Keratinocyte (primary cell): ENCODE results near the gene TMEM39B. TPM values are rescaled to one million over a fixed set of nuclear protein-coding genes. Genes with fewer than 3 reads are reported as not detected.

Experiments
- DNase-seq: peaks from one replicate; pipeline ENCODE4 v3.0.0-alpha.2; 2011; ENCODE audit warnings: low read depth, missing footprints, low spot score
- FAIRE-seq: peaks from 2 replicates; lab custom pipeline; 2011; peaks lifted over from hg19 to GRCh38; lab: Jason Lieb, UNC
- H2AFZ ChIP-seq: 2 replicates; pipeline ENCODE4 v1.6.0; 2012; ENCODE audit warnings: low read length, control low read depth, inconsistent platforms; ENCODE audit not compliant: control insufficient read depth
- H3K27ac ChIP-seq: 2 replicates; pipeline ENCODE4 v1.5.1; 2011; ENCODE audit warnings: low read length; ENCODE audit not compliant: control insufficient read depth, insufficient read depth
- H3K27me3 ChIP-seq: 3 replicates; pipeline ENCODE4 v1.6.0; 2011; ENCODE audit warnings: low read length; ENCODE audit not compliant: control insufficient read depth, insufficient read depth; ENCODE audit errors: extremely low read depth
- H3K36me3 ChIP-seq, 2 experiments: 2 replicates in 1 of 2; 3 replicates in 1 of 2; pipeline ENCODE4 v1.5.1; 2011; ENCODE audit warnings: low read length in 2 of 2, mild to moderate bottlenecking in 1 of 2; ENCODE audit not compliant: control insufficient read depth in 2 of 2, insufficient read depth in 2 of 2; ENCODE audit errors: extremely low read depth in 1 of 2
- H3K4me1 ChIP-seq: 3 replicates; pipeline ENCODE4 v1.5.1; 2011; ENCODE audit warnings: low read length; ENCODE audit not compliant: control insufficient read depth, insufficient read depth; ENCODE audit errors: extremely low read depth
- H3K4me2 ChIP-seq: 3 replicates; pipeline ENCODE4 v1.6.0; 2011; ENCODE audit warnings: low read depth, low read length; ENCODE audit not compliant: control insufficient read depth, insufficient read depth; ENCODE audit errors: extremely low read depth
- H3K4me3 ChIP-seq, 3 experiments: fragments of 200-600 bp in 1 of 3; sonication (generic) in 1 of 3; 2 replicates in 2 of 3; 3 replicates in 1 of 3; pipeline ENCODE4 v1.5.1; 2011 to 2016; ENCODE audit warnings: low read length in 3 of 3, mild to moderate bottlenecking in 3 of 3, control low read depth in 2 of 3, inconsistent platforms in 1 of 3, low read depth in 1 of 3, mixed read lengths in 1 of 3, mixed run types in 1 of 3, moderate library complexity in 1 of 3; ENCODE audit not compliant: control insufficient read depth in 2 of 3, insufficient read depth in 2 of 3; ENCODE audit errors: extremely low read depth in 1 of 3
- H3K79me2 ChIP-seq: 2 replicates; pipeline ENCODE4 v1.6.0; 2012; ENCODE audit warnings: low read length; ENCODE audit not compliant: control insufficient read depth, insufficient read depth
- H3K9ac ChIP-seq: 3 replicates; pipeline ENCODE4 v1.6.0; 2011; ENCODE audit warnings: low read length; ENCODE audit not compliant: control insufficient read depth, insufficient read depth; ENCODE audit errors: extremely low read depth
- H3K9me1 ChIP-seq: 3 replicates; pipeline ENCODE4 v1.6.0; 2011; ENCODE audit warnings: low read length; ENCODE audit not compliant: control insufficient read depth, insufficient read depth; ENCODE audit errors: extremely low read depth
- H3K9me3 ChIP-seq: 2 replicates; pipeline ENCODE4 v1.5.1; 2012; ENCODE audit warnings: low read depth, low read length; ENCODE audit not compliant: control insufficient read depth
- H4K20me1 ChIP-seq: 3 replicates; pipeline ENCODE4 v1.6.0; 2011; ENCODE audit warnings: low read length; ENCODE audit not compliant: control insufficient read depth, insufficient read depth; ENCODE audit errors: extremely low read depth
- CTCF ChIP-seq, 3 experiments: IDR thresholded peaks in 1 of 3; conservative IDR thresholded peaks in 1 of 3; optimal IDR thresholded peaks in 1 of 3; 2 replicates in 2 of 3; 3 replicates in 1 of 3; pipeline versions ENCODE3 to v1.5.1; 2011; ENCODE audit warnings: low read length in 3 of 3, mild to moderate bottlenecking in 3 of 3, moderate library complexity in 2 of 3, control low read depth in 1 of 3, inconsistent platforms in 1 of 3; ENCODE audit not compliant: insufficient read depth in 2 of 3; ENCODE audit errors: extremely low read depth in 1 of 3
- EZH2 ChIP-seq: IDR thresholded peaks from one replicate; pipeline ENCODE4 v1.6.1; 2012; ENCODE audit warnings: inconsistent platforms, mild to moderate bottlenecking, low read length, moderate library complexity
- dilution Hi-C: fragments of 300-500 bp; cut with MboI; formaldehyde crosslinking; loops from one replicate; pipeline ENCODE4 v1.7.0; 2020; ENCODE audit warnings: low sequenced_read_pairs; ENCODE audit not compliant: extremely low pct_ligation_motif_present
- polyA plus RNA-seq, 5 experiments: library from polyadenylated mRNA; depleted of rRNA in 3 of 5; stranded (reverse) in 3 of 5; stranded (forward) in 1 of 5; unstranded in 1 of 5; fragments of >200 nt; gene quantifications; 1 replicate in 1 of 5; 2 replicates in 3 of 5; 3 replicates in 1 of 5; pipeline versions ENCODE4 v1.2.1 to v1.2.3, GENCODE V29; 2011 to 2012; ENCODE audit warnings: missing spikeins in 2 of 5, low read depth in 1 of 5, low replicate concordance in 1 of 5

Gene TMEM39B
- polyA plus RNA-seq, 1 donor (not counting 4 experiments of a cell fraction or from before 2014, with no cell fraction given), result 6.8 TPM

GRCh38 chr1:32099426-32099825, 26.7 kb downstream of the TMEM39B start:
- Histone ChIP-seq H3K9me1 (no peaks in the 10 kb centered on the region), H3K36me3 (peaks cover 23 to 26% of the 10 kb centered on the region in 2 experiments), H3K4me2 (no peak overlapping the region), H4K20me1 (no peaks in the 10 kb centered on the region), H3K79me2 (no peaks in the 10 kb centered on the region), H3K27ac (no peak overlapping the region), H3K4me3 (no peak overlapping the region), H3K9ac (no peak overlapping the region), H3K9me3 (no peaks in the 10 kb centered on the region), H2AFZ (no peak overlapping the region), H3K4me1 (peaks cover 10% of the 10 kb centered on the region), H3K27me3 (no peaks in the 10 kb centered on the region)
- dilution Hi-C loops, result no loop called here
- no peak for FAIRE-seq
- TF ChIP-seq CTCF (optimal IDR thresholded peaks at IDR 0.05 in 1 of 3, IDR thresholded peaks at IDR 0.05 in 1 of 3, conservative IDR thresholded peaks at IDR 0.05 in 1 of 3; ENCODE audit: extremely low read depth in 1 of 3, insufficient read depth in 2 of 3, low read length in 3 of 3), result no peak
- no peak for TF ChIP-seq EZH2
- no peak for DNase-seq

GRCh38 chr1:32100359-32100758, 27.6 kb downstream of the TMEM39B start:
- no peaks in the 10 kb centered on the region for H3K79me2 ChIP-seq
- no peak overlapping the region for H3K9ac ChIP-seq
- FAIRE-seq, result no peak
- no peak overlapping the region for H3K27ac ChIP-seq
- dilution Hi-C loops, result no loop called here
- H3K4me3 ChIP-seq, result no peak overlapping the region
- no peaks in the 10 kb centered on the region for H3K27me3 ChIP-seq
- no peaks in the 10 kb centered on the region for H3K9me3 ChIP-seq
- no peak overlapping the region for H2AFZ ChIP-seq
- H4K20me1 ChIP-seq, result no peaks in the 10 kb centered on the region
- H3K36me3 ChIP-seq, result peaks cover 16 to 19% of the 10 kb centered on the region in 2 experiments
- peaks cover 10% of the 10 kb centered on the region for H3K4me1 ChIP-seq
- no peak for DNase-seq
- H3K4me2 ChIP-seq, result no peak overlapping the region
- no peaks in the 10 kb centered on the region for H3K9me1 ChIP-seq
- TF ChIP-seq EZH2 (no peak), CTCF (optimal IDR thresholded peaks at IDR 0.05 in 1 of 3, IDR thresholded peaks at IDR 0.05 in 1 of 3, conservative IDR thresholded peaks at IDR 0.05 in 1 of 3; ENCODE audit: extremely low read depth in 1 of 3, insufficient read depth in 2 of 3, low read length in 3 of 3) (no peak)
